SK-N-SH (cell line): Measurements from ENCODE around the gene EVC. TPM values are rescaled to one million over a fixed set of nuclear protein-coding genes. Genes with fewer than 3 reads are reported as not detected.

ENCODE experiments used
- CTCF ChIA-PET: fragments of 300-600, 350-600 bp; formaldehyde crosslinking; extraction: SDS; loops from one replicate; lab custom pipeline; 2021; lab: Yijun Ruan, JAX
- POLR2A ChIA-PET: fragments of 350-600 bp; sonication (Branson Sonifier 250); formaldehyde crosslinking; extraction: SDS; loops from one replicate; lab custom pipeline; 2020; ENCODE audit warnings: antibody characterized with exemption, inconsistent platforms; lab: Yijun Ruan, JAX
- DNase-seq: peaks from one replicate; pipeline ENCODE4 v3.0.0; 2012
- H2AFZ ChIP-seq: fragments of 200-600 bp; sonication (generic); 2 replicates; pipeline ENCODE4 v1.8.1; 2016; ENCODE audit warnings: antibody characterized with exemption, mild to moderate bottlenecking, low read depth
- H3F3A ChIP-seq: fragments of 200-600 bp; sonication (generic); replicated peaks from 2 replicates; pipeline ENCODE3; 2016; ENCODE audit warnings: antibody characterized with exemption, mild to moderate bottlenecking; ENCODE audit not compliant: insufficient read depth
- H3K27ac ChIP-seq, 2 experiments: fragments of 200-500 bp in 1 of 2; fragments of 200-600 bp in 1 of 2; sonication (Bioruptor generic) in 1 of 2; sonication (generic), shearing (Covaris generic) in 1 of 2; 2 replicates each; pipeline versions ENCODE4 v1.5.1 to v1.6.1; 2014 to 2016; ENCODE audit warnings: low read depth in 2 of 2, inconsistent platforms in 1 of 2, low read length in 1 of 2, mild to moderate bottlenecking in 1 of 2, mixed read lengths in 1 of 2
- H3K27me3 ChIP-seq: fragments of 200-600 bp; sonication (generic), shearing (Covaris generic); 2 replicates; pipeline ENCODE4 v1.6.1; 2016; ENCODE audit warnings: mixed run types; ENCODE audit not compliant: insufficient read depth
- H3K36me3 ChIP-seq, 2 experiments: fragments of 200-500 bp in 1 of 2; fragments of 200-600 bp in 1 of 2; sonication (Bioruptor generic) in 1 of 2; sonication (generic) in 1 of 2; replicated peaks in 1 of 2; 2 replicates each; pipeline versions ENCODE3 to v1.5.1; 2014 to 2016; ENCODE audit warnings: low read length in 1 of 2, mild to moderate bottlenecking in 1 of 2; ENCODE audit not compliant: insufficient read depth in 2 of 2, control insufficient read depth in 1 of 2
- H3K4me1 ChIP-seq, 2 experiments: fragments of 200-500 bp in 1 of 2; fragments of 200-600 bp in 1 of 2; sonication (Bioruptor generic) in 1 of 2; sonication (generic), shearing (Covaris generic) in 1 of 2; 2 replicates each; pipeline versions ENCODE4 v1.5.1 to v1.6.1; 2014 to 2016; ENCODE audit warnings: low read depth in 1 of 2, low read length in 1 of 2, mixed run types in 1 of 2; ENCODE audit not compliant: insufficient read depth in 2 of 2, control insufficient read depth in 1 of 2
- H3K4me2 ChIP-seq: fragments of 200-600 bp; sonication (generic), shearing (Covaris generic); 2 replicates; pipeline ENCODE4 v1.6.1; 2017; ENCODE audit warnings: mixed run types
- H3K4me3 ChIP-seq, 2 experiments: fragments of 200-500 bp in 1 of 2; fragments of 200-600 bp in 1 of 2; sonication (Bioruptor generic) in 1 of 2; sonication (generic), shearing (Covaris generic) in 1 of 2; 2 replicates each; pipeline versions ENCODE4 v1.5.1 to v1.8.1; 2014 to 2016; ENCODE audit warnings: low read depth in 2 of 2, inconsistent platforms in 1 of 2, low read length in 1 of 2, mild to moderate bottlenecking in 1 of 2, mixed read lengths in 1 of 2, moderate library complexity in 1 of 2
- H3K79me2 ChIP-seq: fragments of 200-600 bp; sonication (generic); 2 replicates; pipeline ENCODE4 v1.8.1; 2017; ENCODE audit warnings: mild to moderate bottlenecking; ENCODE audit not compliant: insufficient read depth
- H3K9ac ChIP-seq: fragments of 200-600 bp; sonication (generic); 2 replicates; pipeline ENCODE4 v1.6.1; 2017; ENCODE audit warnings: mixed run types
- H3K9me2 ChIP-seq: fragments of 200-600 bp; sonication (generic); 2 replicates; pipeline ENCODE4 v1.6.1; 2017; ENCODE audit warnings: mixed run types
- H3K9me3 ChIP-seq: fragments of 200-600 bp; sonication (generic); 2 replicates; pipeline ENCODE4 v1.6.1; 2017; ENCODE audit warnings: mixed run types, mild to moderate bottlenecking, moderate library complexity
- H4K20me1 ChIP-seq: fragments of 200-600 bp; sonication (generic); 2 replicates; pipeline ENCODE4 v1.6.1; 2017; ENCODE audit warnings: mild to moderate bottlenecking, mixed run types; ENCODE audit not compliant: insufficient read depth
- CHD2 ChIP-seq: fragments of 150-350 bp; IDR thresholded peaks from 2 replicates; pipeline ENCODE4 v1.6.1; 2018; ENCODE audit warnings: low read length; ENCODE audit not compliant: partially characterized antibody
- FOSL2 ChIP-seq: IDR thresholded peaks from 2 replicates; pipeline ENCODE4 v1.4.0; 2012; ENCODE audit warnings: low read depth, mild to moderate bottlenecking, moderate library complexity, borderline replicate concordance
- GABPA ChIP-seq: IDR thresholded peaks from 2 replicates; pipeline ENCODE4 v1.4.0; 2012; ENCODE audit warnings: low read depth, mild to moderate bottlenecking
- GATA2 ChIP-seq: sonication (generic); formaldehyde crosslinking; IDR thresholded peaks from 2 replicates; pipeline ENCODE4 v1.5.0; 2020; ENCODE audit warnings: mild to moderate bottlenecking, missing genetic modification reagents
- MEF2A ChIP-seq: IDR thresholded peaks from 2 replicates; pipeline ENCODE4 v1.4.0; 2012; ENCODE audit warnings: low read depth, borderline replicate concordance
- MXI1 ChIP-seq: IDR thresholded peaks from 2 replicates; pipeline ENCODE4 v1.6.1; 2012; ENCODE audit warnings: mild to moderate bottlenecking, low read depth, low read length, improper control_type of control experiment
- NFIC ChIP-seq: IDR thresholded peaks from 2 replicates; pipeline ENCODE4 v1.4.0; 2012; ENCODE audit warnings: borderline replicate concordance
- RAD21 ChIP-seq: IDR thresholded peaks from 2 replicates; pipeline ENCODE4 v1.6.1; 2012; ENCODE audit warnings: mild to moderate bottlenecking, low read length
- RCOR1 ChIP-seq: fragments of 150-350 bp; IDR thresholded peaks from 2 replicates; pipeline ENCODE4 v1.6.1; 2017; ENCODE audit warnings: antibody characterized with exemption, low read length
- RFX5 ChIP-seq: IDR thresholded peaks from 2 replicates; pipeline ENCODE4 v1.6.1; 2012; ENCODE audit warnings: mild to moderate bottlenecking, improper control_type of control experiment, low read length
- TAF1 ChIP-seq: IDR thresholded peaks from 2 replicates; pipeline ENCODE4 v1.6.1; 2012; ENCODE audit warnings: low read depth, mild to moderate bottlenecking, low read length, moderate library complexity, borderline replicate concordance
- TCF12 ChIP-seq: IDR thresholded peaks from 2 replicates; pipeline ENCODE4 v1.4.0; 2012
- TEAD4 ChIP-seq: IDR thresholded peaks from 2 replicates; pipeline ENCODE4 v1.4.0; 2012; ENCODE audit warnings: mild to moderate bottlenecking, borderline replicate concordance; ENCODE audit not compliant: insufficient read depth
- YY1 ChIP-seq: IDR thresholded peaks from 2 replicates; pipeline ENCODE4 v1.4.0; 2012; ENCODE audit warnings: low read depth, mild to moderate bottlenecking
- WGBS: methylation state at CpG from one replicate; pipeline ENCODE4 v1.1.6; 2017; ENCODE audit warnings: low lambda C conversion rate; 5-methylcytosine and 5-hydroxymethylcytosine counted together
- polyA plus RNA-seq, 3 experiments: library from polyadenylated mRNA; depleted of rRNA; stranded (reverse); fragments of >200 nt; gene quantifications; 2 replicates each; pipeline ENCODE4 v1.2.3, GENCODE V29; 2012
- TF ChIP-seq, protein P1 (sequence below): IDR thresholded peaks from 2 replicates; pipeline ENCODE4 v1.4.0; 2012; ENCODE audit warnings: low read depth
- TF ChIP-seq, protein P2 (sequence below): IDR thresholded peaks from 2 replicates; pipeline ENCODE4; 2012

EVC gene
- polyA plus RNA-seq, 1 of the 3 experiments (the other 2 are of a cell fraction), result 3.8 TPM

DNA sequence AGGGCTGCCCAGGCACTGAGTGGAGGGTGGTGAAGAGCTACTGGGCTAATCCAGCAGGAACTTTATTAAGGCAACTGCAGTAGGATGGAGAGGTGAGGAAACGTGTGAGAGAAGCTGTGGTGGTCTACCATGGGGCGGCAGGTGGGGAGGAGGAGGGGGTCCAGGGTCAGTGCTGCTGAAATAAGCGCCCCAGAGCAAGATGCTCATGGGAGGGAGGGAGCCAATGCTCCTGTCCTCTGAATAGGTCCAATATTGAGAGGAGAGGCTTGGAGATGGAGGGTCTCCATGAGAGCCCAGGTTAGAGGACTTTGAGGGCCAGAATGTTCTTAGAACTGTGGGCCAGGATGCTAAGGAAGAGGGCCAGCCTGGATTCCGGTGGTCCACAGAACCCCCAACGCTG, 35.2 kb downstream of the EVC start:
- no peaks in the 10 kb centered on the region; a peak in 1 of 4 replicates for H3K4me1 ChIP-seq
- H3K27ac ChIP-seq, result no peak overlapping the region
- H3K9me2 ChIP-seq, result no peaks in the 10 kb centered on the region
- POLR2A ChIA-PET, result no interaction called here
- no peaks in the 10 kb centered on the region for H3K9me3 ChIP-seq
- H4K20me1 ChIP-seq, result no peaks in the 10 kb centered on the region
- no peaks in the 10 kb centered on the region for H3K79me2 ChIP-seq
- 93% methylated on average over 5 of the region's 5 CpGs for WGBS
- no peaks in the 10 kb centered on the region for H3K27me3 ChIP-seq
- CTCF ChIA-PET, result interaction anchor here (1.2 to 2.0 kb wide), 2 partner anchors 9 to 346 kb away, joined by 3 to 6 read pairs; no protein-coding TSS in a partner anchor
- H3K36me3 ChIP-seq, result peaks cover 26 to 48% of the 10 kb centered on the region in 2 experiments
- no peak overlapping the region for H3K9ac ChIP-seq
- no peaks in the 10 kb centered on the region for H3F3A ChIP-seq
- no peak overlapping the region for H3K4me2 ChIP-seq
- H2AFZ ChIP-seq, result no peak overlapping the region
- DNase-seq, result no peak
- TF ChIP-seq CHD2 (no peak), RFX5 (no peak), YY1 (no peak)
- H3K4me3 ChIP-seq, result no peak overlapping the region

DNA sequence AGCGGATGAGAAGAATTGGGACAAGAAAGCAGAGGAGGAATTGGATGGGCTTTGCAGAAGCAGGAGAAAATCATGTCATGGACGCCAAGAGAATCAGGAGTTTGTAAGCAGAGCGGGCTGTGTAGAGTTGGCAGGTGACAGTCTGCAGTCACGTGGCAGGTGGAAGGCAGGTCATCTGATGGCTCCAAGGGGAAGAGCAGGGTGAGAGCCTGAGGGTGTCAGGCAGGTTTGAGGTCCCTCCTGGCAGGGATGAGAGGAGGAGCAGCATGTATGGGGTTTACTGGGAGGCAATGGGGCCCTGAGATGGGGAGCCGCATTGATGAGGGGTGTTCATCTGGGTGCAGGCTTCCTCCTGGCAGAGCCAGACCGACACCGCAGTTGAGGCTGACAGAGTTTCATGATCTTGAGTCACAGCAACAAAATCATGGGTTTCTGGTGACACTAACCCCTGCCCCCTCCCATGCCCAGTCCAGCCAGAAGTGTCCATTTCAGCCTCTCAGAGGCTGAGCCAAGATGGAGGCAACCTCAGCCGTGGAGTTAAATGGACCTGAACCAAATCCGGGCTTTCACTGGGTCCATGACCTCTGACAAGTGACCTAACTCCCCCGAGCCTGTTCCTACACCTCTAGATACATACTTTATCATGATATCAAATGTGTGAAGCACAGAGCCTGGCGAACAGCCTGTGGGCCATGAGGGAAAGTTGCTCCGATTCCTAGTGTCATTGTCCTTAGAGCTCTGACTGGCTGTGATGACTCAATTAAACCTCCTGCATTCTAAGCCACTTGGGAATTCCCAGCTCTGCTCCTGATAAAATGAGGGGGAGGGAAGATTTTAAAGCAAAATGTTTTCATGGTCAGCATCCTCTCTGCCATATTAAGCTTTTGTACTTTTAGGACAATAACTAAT, 36.1 kb downstream of the EVC start:
- 75% methylated on average over 7 of the region's 12 CpGs for WGBS
- Histone ChIP-seq H3K27ac (peak overlapping the region in 1 of 2 experiments; percentile 48; a peak in 2 of 4 replicates), H3K79me2 (no peaks in the 10 kb centered on the region), H3K4me1 (no peaks in the 10 kb centered on the region; a peak in 1 of 4 replicates), H3K9me2 (no peaks in the 10 kb centered on the region), H3K27me3 (no peaks in the 10 kb centered on the region), H3K4me3 (no peak overlapping the region), H3K36me3 (peaks cover 24 to 47% of the 10 kb centered on the region in 2 experiments), H4K20me1 (no peaks in the 10 kb centered on the region), H3K9ac (peak overlapping the region; percentile 12; the same call in 1 of the 2 replicates), H2AFZ (no peak overlapping the region), H3K9me3 (no peaks in the 10 kb centered on the region), H3F3A (no peaks in the 10 kb centered on the region), H3K4me2 (no peak overlapping the region)
- CTCF ChIA-PET, result interaction anchor here (1.2 to 2.0 kb wide), 2 partner anchors 10 to 347 kb away, joined by 3 to 6 read pairs; no protein-coding TSS in a partner anchor
- POLR2A ChIA-PET, result no interaction called here
- DNase-seq, result no peak
- TF ChIP-seq NFIC (no peak), GATA2 (CRISPR knock-in tag) (no peak), TCF12 (no peak), FOSL2 (no peak)

DNA sequence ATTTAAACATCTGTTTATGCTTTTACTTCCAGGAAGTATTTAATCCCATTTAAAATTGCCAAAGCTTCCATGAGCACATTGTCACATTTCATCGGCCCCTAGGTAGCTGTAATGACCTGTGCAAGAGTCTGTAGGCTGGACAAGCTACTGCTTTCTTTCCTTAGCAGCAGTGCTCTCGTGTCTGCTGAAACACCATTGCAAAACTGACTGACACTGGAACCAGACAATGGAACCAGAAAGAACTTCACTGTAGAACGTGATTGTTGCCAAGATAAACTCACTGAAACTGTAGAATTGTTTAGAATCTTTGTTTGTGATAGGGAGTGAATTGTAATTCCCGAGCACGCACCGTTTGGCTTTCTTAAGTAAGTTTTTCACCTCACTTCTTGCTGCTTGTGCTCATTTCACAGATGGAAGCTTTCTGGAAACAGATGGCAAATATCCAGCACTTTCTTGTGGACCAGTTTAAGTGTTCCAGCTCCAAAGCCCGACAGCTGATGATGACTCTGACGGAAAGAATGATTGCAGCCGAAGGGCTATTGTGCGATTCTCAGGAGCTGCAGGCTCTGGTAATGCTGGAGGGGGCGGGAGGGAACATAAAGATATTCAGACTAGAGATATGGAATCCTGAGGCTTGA, 36.9 kb downstream of the EVC start:
- POLR2A ChIA-PET, result no interaction called here
- Histone ChIP-seq H3K9ac (peak overlapping the region; percentile 12; the same call in 1 of the 2 replicates), H3K27me3 (no peaks in the 10 kb centered on the region), H3K9me2 (no peaks in the 10 kb centered on the region)
- CTCF ChIA-PET, result interaction anchor here (1.1 to 2.0 kb wide), 2 partner anchors 248 to 348 kb away, joined by 3 to 6 read pairs; no protein-coding TSS in a partner anchor
- TF ChIP-seq, protein P1, sequence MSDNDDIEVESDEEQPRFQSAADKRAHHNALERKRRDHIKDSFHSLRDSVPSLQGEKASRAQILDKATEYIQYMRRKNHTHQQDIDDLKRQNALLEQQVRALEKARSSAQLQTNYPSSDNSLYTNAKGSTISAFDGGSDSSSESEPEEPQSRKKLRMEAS, result no peak
- no peak for TF ChIP-seq GABPA
- no peak for TF ChIP-seq RCOR1
- no peak for TF ChIP-seq RFX5
- TF ChIP-seq MXI1, result no peak
- TF ChIP-seq, protein P2, sequence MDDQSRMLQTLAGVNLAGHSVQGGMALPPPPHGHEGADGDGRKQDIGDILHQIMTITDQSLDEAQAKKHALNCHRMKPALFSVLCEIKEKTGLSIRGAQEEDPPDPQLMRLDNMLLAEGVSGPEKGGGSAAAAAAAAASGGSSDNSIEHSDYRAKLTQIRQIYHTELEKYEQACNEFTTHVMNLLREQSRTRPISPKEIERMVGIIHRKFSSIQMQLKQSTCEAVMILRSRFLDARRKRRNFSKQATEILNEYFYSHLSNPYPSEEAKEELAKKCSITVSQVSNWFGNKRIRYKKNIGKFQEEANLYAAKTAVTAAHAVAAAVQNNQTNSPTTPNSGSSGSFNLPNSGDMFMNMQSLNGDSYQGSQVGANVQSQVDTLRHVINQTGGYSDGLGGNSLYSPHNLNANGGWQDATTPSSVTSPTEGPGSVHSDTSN, result peak; percentile 40; the same call in 1 of the 2 replicates
- no peak for TF ChIP-seq TEAD4
- TF ChIP-seq TCF12, result peak; percentile 34; the same call in 1 of the 2 replicates
- TF ChIP-seq MEF2A, result no peak
- TF ChIP-seq GATA2 (CRISPR knock-in tag), result no peak
- no peak for TF ChIP-seq TAF1
- TF ChIP-seq RAD21, result no peak
- 0 out of 2 replicates have a peak, but pooled peaks have one; percentile 7 for TF ChIP-seq FOSL2
- TF ChIP-seq, all 33 proteins: peak for 3
- H3K4me1 ChIP-seq, result no peaks in the 10 kb centered on the region; a peak in 1 of 4 replicates
- H3K27ac ChIP-seq, result peak overlapping the region in 1 of 2 experiments; percentile 48; a peak in 2 of 4 replicates
- H2AFZ ChIP-seq, result no peak overlapping the region
- no peak overlapping the region for H3K4me2 ChIP-seq
- no peaks in the 10 kb centered on the region for H4K20me1 ChIP-seq
- no peak for DNase-seq
- H3K79me2 ChIP-seq, result no peaks in the 10 kb centered on the region
- WGBS, result 66% methylated on average over 11 of the region's 11 CpGs
- no peaks in the 10 kb centered on the region for H3F3A ChIP-seq
- no peak overlapping the region for H3K4me3 ChIP-seq
- H3K36me3 ChIP-seq, result peaks cover 18 to 42% of the 10 kb centered on the region in 2 experiments
- H3K9me3 ChIP-seq, result no peaks in the 10 kb centered on the region
